ENCODE results near the gene C17orf50.
A peak's percentile ranks its signal among the peaks of the same experiment; 100 is the strongest.

Gene C17orf50

GRCh38 chr17:35760587-35760986 lies at the start of gene C17orf50:
Gene C17orf50, plus strand, starts transcription at chr17:35760887. Its CDS starts 55 bp downstream, at chr17:35760942.
- DNase-seq (ENCODE audit: low spot score): no peak

GRCh38 chr17:35710950-35711349 lies 49.7 kb upstream of the C17orf50 start:
- no peak for DNase-seq (ENCODE audit: low spot score)

GRCh38 chr17:35713069-35713728 lies 47.5 kb upstream of the C17orf50 start:
- no peak for DNase-seq (ENCODE audit: low spot score)

GRCh38 chr17:35714988-35715387 lies 45.7 kb upstream of the C17orf50 start:
- DNase-seq (ENCODE audit: low spot score): no peak

GRCh38 chr17:35715416-35715815 lies 45.3 kb upstream of the C17orf50 start:
- DNase-seq (ENCODE audit: low spot score): no peak

GRCh38 chr17:35716173-35716572 lies 44.5 kb upstream of the C17orf50 start:
- DNase-seq (ENCODE audit: low spot score): no peak

GRCh38 chr17:35716897-35717465 lies 43.7 kb upstream of the C17orf50 start:
- no peak for DNase-seq (ENCODE audit: low spot score)

GRCh38 chr17:35717475-35717874 lies 43.2 kb upstream of the C17orf50 start:
- DNase-seq (ENCODE audit: low spot score): no peak

GRCh38 chr17:35723735-35724134 lies 37.0 kb upstream of the C17orf50 start:
- DNase-seq (ENCODE audit: low spot score): no peak

GRCh38 chr17:35725058-35725457 lies 35.6 kb upstream of the C17orf50 start:
- DNase-seq (ENCODE audit: low spot score): no peak

GRCh38 chr17:35725802-35726126 lies 34.9 kb upstream of the C17orf50 start:
- no peak for DNase-seq (ENCODE audit: low spot score)

GRCh38 chr17:35726127-35726952 lies 34.3 kb upstream of the C17orf50 start:
- DNase-seq (ENCODE audit: low spot score): peak; percentile 27

- DNase-seq (ENCODE audit: low spot score): no peak
Measured at GRCh38 chr17:35726953-35727460, 33.7 kb upstream of the C17orf50 start.

- DNase-seq (ENCODE audit: low spot score): no peak
Measured at GRCh38 chr17:35727635-35728034, 33.1 kb upstream of the C17orf50 start.

- no peak for DNase-seq (ENCODE audit: low spot score)
Measured at GRCh38 chr17:35728551-35728950, 32.1 kb upstream of the C17orf50 start.

- no peak for DNase-seq (ENCODE audit: low spot score)
Measured at GRCh38 chr17:35729405-35729833, 31.3 kb upstream of the C17orf50 start.

- DNase-seq (ENCODE audit: low spot score): no peak
Measured at GRCh38 chr17:35730400-35731005, 30.2 kb upstream of the C17orf50 start.

GRCh38 chr17:35731239-35731916 lies 29.3 kb upstream of the C17orf50 start, which contains the start of gene RASL10B:
Gene RASL10B, plus strand, starts transcription at chr17:35731639. Its CDS starts 3,546 bp downstream, at chr17:35735185.
- DNase-seq (ENCODE audit: low spot score): peak; percentile 57

GRCh38 chr17:35731917-35732805 lies 28.5 kb upstream of the C17orf50 start:
- DNase-seq (ENCODE audit: low spot score): no peak

- DNase-seq (ENCODE audit: low spot score): no peak
Measured at GRCh38 chr17:35732806-35733136, 27.9 kb upstream of the C17orf50 start.

- no peak for DNase-seq (ENCODE audit: low spot score)
Measured at GRCh38 chr17:35733366-35733765, 27.3 kb upstream of the C17orf50 start.

All from cerebellar cortex (tissue), 1 donor.